ENCODE measurements around the gene CCT4.

- TF ChIP-seq CTCF (IDR thresholded peaks at IDR 0.05; ENCODE audit: low read depth, low read length, poor library complexity, severe bottlenecking) (no peak), EZH2phosphoT487 (IDR thresholded peaks at IDR 0.05; ENCODE audit: borderline replicate concordance, low read length) (no peak)
Observed at GRCh38 chr2:61905372-61906185, 17.1 kb upstream of the CCT4 start, which contains the start of gene COMMD1.

Data from DOHH2 (cell line).